NCI-H2107 treated with DMSO at 0.1 percent for 48 hours (cell line): Measurements from ENCODE around the gene DDX24.
"Not testable (repeated sequence)": the region's sequence is repeated elsewhere in the genome, so short reads cannot be mapped to it uniquely, and the experiment has no call there.

ENCODE experiments used
- DNase-seq: peaks from one replicate; lab custom pipeline; 2025; ENCODE audit not compliant: unreplicated experiment; lab: John Stamatoyannopoulos, UW

DDX24 gene

GRCh38 chr14:94081386-94081820, 401 bp upstream of the DDX24 start:
- no peak for DNase-seq

- DNase-seq = peak; percentile 36
Measured at GRCh38 chr14:94079891-94080620, 946 bp downstream of the DDX24 start.

- DNase-seq = no peak
Measured at GRCh38 chr14:94077823-94078222, 3.2 kb downstream of the DDX24 start.

GRCh38 chr14:94077111-94077821, 3.7 kb downstream of the DDX24 start:
- DNase-seq = no peak

- DNase-seq = no peak
Measured at GRCh38 chr14:94075008-94075407, 6.0 kb downstream of the DDX24 start.

GRCh38 chr14:94074534-94074933, 6.5 kb downstream of the DDX24 start:
- no peak for DNase-seq

GRCh38 chr14:94072076-94072475, 8.9 kb downstream of the DDX24 start:
- DNase-seq = not testable (repeated sequence)

GRCh38 chr14:94066089-94066676, 14.8 kb downstream of the DDX24 start:
- DNase-seq = no peak

GRCh38 chr14:94062344-94062940, 18.6 kb downstream of the DDX24 start:
- no peak for DNase-seq

GRCh38 chr14:94059998-94060397, 21.0 kb downstream of the DDX24 start:
- no peak for DNase-seq

- no peak for DNase-seq
Measured at GRCh38 chr14:94058674-94059138, 22.3 kb downstream of the DDX24 start.

- DNase-seq = no peak
Measured at GRCh38 chr14:94058128-94058673, 22.8 kb downstream of the DDX24 start.

- no peak for DNase-seq
Measured at GRCh38 chr14:94056579-94057308, 24.3 kb downstream of the DDX24 start.

- DNase-seq = no peak
Measured at GRCh38 chr14:94054936-94055335, 26.1 kb downstream of the DDX24 start.

- no peak for DNase-seq
Measured at GRCh38 chr14:94054401-94054800, 26.6 kb downstream of the DDX24 start.

GRCh38 chr14:94052662-94053061, 28.3 kb downstream of the DDX24 start:
- no peak for DNase-seq

GRCh38 chr14:94052199-94052598, 28.8 kb downstream of the DDX24 start:
- peak; percentile 77 for DNase-seq

GRCh38 chr14:94051779-94052178, 29.2 kb downstream of the DDX24 start:
- no peak for DNase-seq

GRCh38 chr14:94051115-94051514, 29.9 kb downstream of the DDX24 start:
- no peak for DNase-seq

GRCh38 chr14:94050231-94050880, 30.6 kb downstream of the DDX24 start:
- DNase-seq = no peak
